CD4-positive, alpha-beta T cell (primary cell): Measurements from ENCODE around the gene KLHDC3. TPM values are rescaled to one million over a fixed set of nuclear protein-coding genes. Genes with fewer than 3 reads are reported as not detected.
A peak's percentile ranks its signal among the peaks of the same experiment; 100 is the strongest.

Source experiments
- ATAC-seq: fragments of 200-7000 bp; cut with Tn5 transposase; one replicate; pipeline ENCODE4 v1.10.0; 2022; ENCODE audit warnings: mild to moderate bottlenecking; ENCODE audit not compliant: poor library complexity
- CTCF ChIA-PET: fragments of 350-600 bp; sonication (Branson Sonifier 250); formaldehyde crosslinking; loops from one replicate; lab custom pipeline; 2021; ENCODE audit warnings: antibody characterized with exemption, inconsistent platforms; lab: Charles Lee
- POLR2A ChIA-PET: fragments of 350-600 bp; sonication (Branson Sonifier 250); formaldehyde crosslinking; loops from one replicate; lab custom pipeline; 2021; ENCODE audit warnings: antibody characterized with exemption, inconsistent platforms; lab: Charles Lee
- DNase-seq, 14 experiments: peaks; one replicate each; pipeline ENCODE4 v3.0.0-alpha.2; 2013 to 2020; ENCODE audit warnings: mixed read lengths in 2 of 14
- H3K27ac ChIP-seq, 2 donors: one replicate each; pipeline versions ENCODE4 v1.5.1 to v1.7.0; 2013; ENCODE audit warnings: low read length in 2 of 2, low read depth in 1 of 2, mild to moderate bottlenecking in 1 of 2
- H3K27me3 ChIP-seq, 2 experiments: 1 replicate in 1 of 2; 2 replicates in 1 of 2; pipeline versions ENCODE4 v1.6.1 to v1.7.0; 2013; ENCODE audit warnings: low read length in 2 of 2, control low read depth in 1 of 2, mild to moderate bottlenecking in 1 of 2, moderate library complexity in 1 of 2; ENCODE audit not compliant: insufficient read depth in 2 of 2, control insufficient read depth in 1 of 2
- H3K36me3 ChIP-seq: one replicate; pipeline ENCODE4 v1.6.1; 2013; ENCODE audit warnings: low read length, control low read depth; ENCODE audit not compliant: insufficient read depth
- H3K4me1 ChIP-seq: one replicate; pipeline ENCODE4 v1.6.1; 2013; ENCODE audit warnings: low read length, control low read depth; ENCODE audit not compliant: insufficient read depth
- H3K4me3 ChIP-seq: one replicate; pipeline ENCODE4 v1.5.1; 2013; ENCODE audit warnings: mild to moderate bottlenecking, low read length, moderate library complexity
- H3K9me3 ChIP-seq, 2 experiments: 1 replicate in 1 of 2; 2 replicates in 1 of 2; pipeline versions ENCODE4 v1.6.1 to v1.7.0; 2013; ENCODE audit warnings: low read length in 2 of 2, mild to moderate bottlenecking in 2 of 2, control low read depth in 1 of 2, moderate library complexity in 1 of 2; ENCODE audit not compliant: control insufficient read depth in 1 of 2, insufficient read depth in 1 of 2
- H3K27ac Mint-ChIP-seq: one replicate; pipeline ENCODE4 v1.8.0; 2020; ENCODE audit warnings: mixed read lengths
- H3K27me3 Mint-ChIP-seq: one replicate; pipeline ENCODE4 v1.8.0; 2021; ENCODE audit warnings: mixed read lengths
- H3K36me3 Mint-ChIP-seq: one replicate; pipeline ENCODE4 v1.8.0; 2021; ENCODE audit warnings: low read depth, mixed read lengths
- H3K4me1 Mint-ChIP-seq: one replicate; pipeline ENCODE4 v1.8.0; 2021; ENCODE audit warnings: low read depth, mixed read lengths
- H3K4me3 Mint-ChIP-seq: one replicate; pipeline ENCODE4 v1.8.0; 2020; ENCODE audit warnings: mild to moderate bottlenecking, mixed read lengths
- H3K9me3 Mint-ChIP-seq: one replicate; pipeline ENCODE4 v1.8.0; 2020; ENCODE audit warnings: mixed read lengths
- CTCF ChIP-seq: fragments of 200-600 bp; IDR thresholded peaks from one replicate; pipeline ENCODE4 v1.8.0; 2022; ENCODE audit warnings: antibody characterized with exemption, mild to moderate bottlenecking
- intact Hi-C, 2 experiments: fragments of 100-400 bp; cut with DNase I in 1 of 2; cut with micrococcal nuclease in 1 of 2; formaldehyde crosslinking; loops; one replicate each; pipeline versions ENCODE4 v1.15.1 to v1.9.0; 2023 to 2025; cut with DNase I, micrococcal nuclease
- total RNA-seq, 174 experiments: library from RNA in 2 of 174; stranded (reverse) in 2 of 174; gene quantifications; one replicate each; pipeline ENCODE4 v1.2.3 and lab custom pipeline; 2021 to 2026

The KLHDC3 gene
- total RNA-seq, 2 experiments from 2014 or later = 21.0 to 22.3 TPM

GRCh38 chr6:42987533-42988451 is 26.3 kb upstream of the KLHDC3 start:
- DNase-seq (no peak), ATAC-seq (no peak)
- no peaks in the 10 kb centered on the region for H3K9me3 Mint-ChIP-seq
- no peak for TF ChIP-seq CTCF
- peaks cover 43% of the 10 kb centered on the region for H3K36me3 Mint-ChIP-seq
- no peaks in the 10 kb centered on the region for H3K27me3 Mint-ChIP-seq
- peaks cover 40% of the 10 kb centered on the region for H3K36me3 ChIP-seq
- H3K4me3 Mint-ChIP-seq = peak overlapping the region; percentile 51
- H3K4me1 Mint-ChIP-seq = peaks cover 50% of the 10 kb centered on the region
- no peaks in the 10 kb centered on the region for H3K9me3 ChIP-seq
- peak overlapping the region; percentile 44 for H3K27ac Mint-ChIP-seq
- ChIA-PET CTCF (interaction anchor here (0.6 kb wide), 3 partner anchors 9 to 938 kb away, joined by 3 to 4 read pairs (median 3); partner anchors contain the start of gene PEX6), POLR2A (interaction anchor here (1.6 kb wide), 2 partner anchors 9 to 58 kb away, joined by 4 to 6 read pairs; partner anchors contain the start of genes CNPY3 and PEX6)
- H3K4me3 ChIP-seq = no peak overlapping the region
- intact Hi-C loops = no loop called here
- H3K4me1 ChIP-seq = peaks cover 42% of the 10 kb centered on the region
- no peak overlapping the region for H3K27ac ChIP-seq
- no peaks in the 10 kb centered on the region for H3K27me3 ChIP-seq

GRCh38 chr6:42988486-42989020 is 25.5 kb upstream of the KLHDC3 start:
- TF ChIP-seq CTCF = no peak
- peak overlapping the region; percentile 51 for H3K4me3 Mint-ChIP-seq
- peaks cover 51% of the 10 kb centered on the region for H3K4me1 Mint-ChIP-seq
- no peaks in the 10 kb centered on the region for H3K9me3 Mint-ChIP-seq
- H3K4me3 ChIP-seq = no peak overlapping the region
- DNase-seq (no peak), ATAC-seq (no peak)
- H3K36me3 Mint-ChIP-seq = peaks cover 47% of the 10 kb centered on the region
- peaks cover 37% of the 10 kb centered on the region for H3K4me1 ChIP-seq
- no peaks in the 10 kb centered on the region for H3K9me3 ChIP-seq
- POLR2A ChIA-PET = interaction anchor here (0.9 to 1.6 kb wide), 3 partner anchors 9 to 59 kb away, joined by 3 to 6 read pairs (median 4); partner anchors contain the start of genes CNPY3, KLHDC3, MEA1 and PEX6
- CTCF ChIA-PET = interaction anchor here (0.6 kb wide), 1 partner anchor 10 kb away, joined by 3 read pairs; the partner anchor contains the start of gene PEX6
- no peaks in the 10 kb centered on the region for H3K27me3 Mint-ChIP-seq
- intact Hi-C loops = no loop called here
- peaks cover 42% of the 10 kb centered on the region for H3K36me3 ChIP-seq
- peak overlapping the region; percentile 6 for H3K27ac Mint-ChIP-seq
- H3K27me3 ChIP-seq = no peaks in the 10 kb centered on the region
- no peak overlapping the region for H3K27ac ChIP-seq

- Mint-ChIP-seq H3K4me3 (no peak overlapping the region), H3K27me3 (no peaks in the 10 kb centered on the region), H3K4me1 (peaks cover 43% of the 10 kb centered on the region), H3K36me3 (peaks cover 48% of the 10 kb centered on the region), H3K9me3 (no peaks in the 10 kb centered on the region), H3K27ac (no peak overlapping the region)
- Histone ChIP-seq H3K27me3 (no peaks in the 10 kb centered on the region), H3K4me3 (no peak overlapping the region), H3K36me3 (peaks cover 47% of the 10 kb centered on the region), H3K9me3 (no peaks in the 10 kb centered on the region), H3K4me1 (peaks cover 31% of the 10 kb centered on the region), H3K27ac (no peak overlapping the region)
- ChIA-PET CTCF (no interaction called here), POLR2A (interaction anchor here (0.9 kb wide), 1 partner anchor 11 kb away, joined by 3 read pairs; the partner anchor contains the start of gene PEX6)
- intact Hi-C loops = no loop called here
- no peak for TF ChIP-seq CTCF
- ATAC-seq (no peak), DNase-seq (no peak)
Measured at GRCh38 chr6:42989923-42990322, 24.1 kb upstream of the KLHDC3 start.
